Psoas muscle (tissue), 8 donors: Measurements from ENCODE around the gene SORBS2. TPM values are rescaled to one million over a fixed set of nuclear protein-coding genes. Genes with fewer than 3 reads are reported as not detected.

Source experiments
- ATAC-seq, 4 donors: fragments of 200-7000 bp; cut with Tn5 transposase; one replicate each; pipeline ENCODE4 v1.9.1; 2020; ENCODE audit warnings: moderate library complexity in 3 of 4, mild to moderate bottlenecking in 2 of 4
- DNase-seq, 2 donors: peaks; one replicate each; pipeline ENCODE4 v3.0.0-alpha.2; 2020
- H3K27ac ChIP-seq: fragments of 200-600 bp; one replicate; pipeline ENCODE4 v1.8.0; 2022
- H3K27me3 ChIP-seq, 3 donors: fragments of 200-600 bp in 1 of 3; one replicate each; pipeline versions ENCODE4 v1.6.1 to v1.8.0; 2013 to 2022; ENCODE audit warnings: low read length in 2 of 3, mild to moderate bottlenecking in 2 of 3, moderate library complexity in 1 of 3; ENCODE audit not compliant: insufficient read depth in 3 of 3
- H3K36me3 ChIP-seq, 2 donors: fragments of 200-600 bp in 1 of 2; one replicate each; pipeline versions ENCODE4 v1.6.1 to v1.8.0; 2013 to 2022; ENCODE audit warnings: low read depth in 1 of 2, mild to moderate bottlenecking in 1 of 2, moderate library complexity in 1 of 2; ENCODE audit not compliant: insufficient read depth in 1 of 2
- H3K4me1 ChIP-seq: fragments of 200-600 bp; one replicate; pipeline ENCODE4 v1.8.0; 2022
- H3K4me3 ChIP-seq: fragments of 200-600 bp; one replicate; pipeline ENCODE4 v1.8.0; 2022; ENCODE audit warnings: mild to moderate bottlenecking
- H3K9me3 ChIP-seq: fragments of 200-600 bp; one replicate; pipeline ENCODE4 v1.8.0; 2022
- CTCF ChIP-seq: fragments of 200-600 bp; IDR thresholded peaks from one replicate; pipeline ENCODE4 v1.8.0; 2022; ENCODE audit warnings: antibody characterized with exemption
- WGBS, 3 donors: extraction: QIAGEN DNeasy Blood & Tissue Kit; methylation state at CpG; one replicate each; pipeline versions ENCODE4 v1.1.6 to v1.1.7; 2013; 5-methylcytosine and 5-hydroxymethylcytosine counted together
- intact Hi-C, 2 donors: fragments of 100-400 bp; cut with DNase I; formaldehyde crosslinking; loops; one replicate each; pipeline versions ENCODE4 v1.11.0 to v1.14.2; 2022
- polyA plus RNA-seq, 3 donors: library from polyadenylated mRNA; stranded (reverse); fragments of 200-250 nt; gene quantifications; one replicate each; pipeline ENCODE4 v1.2.3, GENCODE V29; 2013
- total RNA-seq, 4 donors: library from RNA; stranded (reverse); fragmentation: NEBNext Ultra II Directional in 2 of 4; extraction: Animal tissue kit (Norgen Biotek cat#: 25700) in 2 of 4; gene quantifications; one replicate each; pipeline versions ENCODE4 v1.2.1 to v1.2.4, GENCODE V29; 2021 to 2023
- donor health status: healthy with polysubstance abuse.
- donor health status: DM: no; HTN: no; CAD: no; lungs with moderate emphysema.
- donor health status: Bipolar disorder and iron deficiency.
- donor health status: healthy.
- donor health status: DM: yes; HTN: yes; CAD: no.
- donor health status: DM: no; HTN: no; CAD: no.
- donor health status: DM: no; HTN: no; CAD: no.
- donor health status: DM: yes; HTN: yes; CAD: no.

The SORBS2 gene
- total and polyA plus RNA-seq, 7 donors = 2.5 to 30.4 (median 7.2) TPM

- Histone ChIP-seq H3K4me1 (no peaks in the 10 kb centered on the region), H3K36me3 (no peaks in the 10 kb centered on the region), H3K27me3 (peaks cover 0 to 8% (median 0%) of the 10 kb centered on the region in 3 donors), H3K9me3 (no peaks in the 10 kb centered on the region), H3K27ac (no peak overlapping the region), H3K4me3 (no peak overlapping the region)
- intact Hi-C loops = no loop called here
- DNase-seq (no peak), ATAC-seq (no peak)
- WGBS, 3 donors = 67 to 73% (median 72%) methylated on average over 1 of the region's 1 CpG
- TF ChIP-seq CTCF = no peak
Observed at GRCh38 chr4:185809121-185809520, 2.9 kb downstream of the SORBS2 start.

DNA sequence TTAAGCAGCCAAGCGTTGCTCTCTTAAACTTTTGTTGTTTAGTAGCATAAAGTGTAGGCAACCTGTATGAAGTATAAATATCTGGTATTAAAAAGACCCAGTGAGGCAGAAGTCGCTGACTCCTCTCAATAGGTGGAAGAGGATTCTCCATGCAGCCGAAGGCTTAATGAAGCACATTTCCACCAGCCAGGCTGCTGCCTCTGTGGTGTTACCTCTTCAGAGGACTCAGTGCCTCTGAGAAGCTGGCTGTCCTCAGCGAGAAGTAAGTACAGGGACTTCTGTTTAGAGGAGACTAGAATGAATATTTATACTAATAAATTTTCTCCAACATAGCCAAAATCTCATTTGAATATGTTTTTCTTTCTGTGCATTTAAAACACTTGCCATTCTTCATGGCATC is 6.0 kb downstream of the SORBS2 start:
- no peak for ATAC-seq
- intact Hi-C loops = no loop called here
- no peak for TF ChIP-seq CTCF
- H3K36me3 ChIP-seq = no peaks in the 10 kb centered on the region
- H3K27me3 ChIP-seq = no peaks in the 10 kb centered on the region
- H3K4me3 ChIP-seq = no peak overlapping the region
- no peaks in the 10 kb centered on the region for H3K9me3 ChIP-seq
- no peak overlapping the region for H3K27ac ChIP-seq
- no peaks in the 10 kb centered on the region for H3K4me1 ChIP-seq
- WGBS, 3 donors = 56 to 71% (median 61%) methylated on average over 4 of the region's 4 CpGs
- DNase-seq = no peak

DNA sequence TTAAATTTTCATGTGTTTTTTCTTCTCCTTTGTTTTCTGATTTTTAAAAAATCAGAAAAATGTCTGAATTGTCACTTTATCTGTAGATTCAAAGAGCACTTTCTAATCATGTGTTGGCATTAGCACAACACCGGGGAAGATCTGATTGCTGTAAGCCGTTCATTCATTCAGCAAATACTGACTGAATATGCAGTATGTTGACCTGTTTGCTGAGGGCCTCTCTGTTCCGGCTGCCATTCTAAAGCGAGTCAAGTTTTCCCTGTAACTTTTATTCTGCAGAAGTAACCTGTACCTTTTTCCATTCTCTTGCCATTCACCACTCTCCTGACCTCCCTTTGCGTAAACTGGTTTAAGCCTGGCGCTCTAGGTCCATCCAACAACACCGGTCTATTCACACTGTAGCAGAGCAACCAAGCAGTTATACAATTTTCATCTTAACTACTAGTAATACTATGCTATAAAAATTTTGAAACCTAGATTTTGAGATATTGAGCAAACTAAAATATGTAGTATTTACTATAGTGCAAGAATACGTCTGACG is 6.7 kb downstream of the SORBS2 start:
- Histone ChIP-seq H3K9me3 (no peaks in the 10 kb centered on the region), H3K4me1 (no peaks in the 10 kb centered on the region), H3K36me3 (no peaks in the 10 kb centered on the region), H3K27me3 (no peaks in the 10 kb centered on the region), H3K27ac (no peak overlapping the region), H3K4me3 (no peak overlapping the region)
- intact Hi-C loops = no loop called here
- ATAC-seq (no peak), DNase-seq (no peak)
- 83 to 91% (median 85%) methylated on average over 9 of the region's 9 CpGs for WGBS, 3 donors
- no peak for TF ChIP-seq CTCF

GRCh38 chr4:185803022-185803421 is 9.0 kb downstream of the SORBS2 start:
- no peak overlapping the region for H3K4me3 ChIP-seq
- intact Hi-C loops = no loop called here
- ATAC-seq = no peak

More at GRCh38 chr4:185803022-185803421, 9.0 kb downstream of the SORBS2 start:
- H3K9me3 ChIP-seq = no peaks in the 10 kb centered on the region
- H3K36me3 ChIP-seq = no peaks in the 10 kb centered on the region
- H3K4me1 ChIP-seq = no peaks in the 10 kb centered on the region
- TF ChIP-seq CTCF = no peak
- DNase-seq = no peak
- no peaks in the 10 kb centered on the region for H3K27me3 ChIP-seq
- 65 to 71% (median 67%) methylated on average over 4 of the region's 4 CpGs for WGBS, 3 donors
- H3K27ac ChIP-seq = no peak overlapping the region
